HepG2 (cell line): ENCODE data around the gene FUT4. TPM values are rescaled to one million over a fixed set of nuclear protein-coding genes. Genes with fewer than 3 reads are reported as not detected.

Experiments used
- ATAC-seq: fragments of 200-7000 bp; cut with Tn5 transposase; 3 replicates; pipeline ENCODE4 v1.9.1; 2020; ENCODE audit warnings: mild to moderate bottlenecking, moderate library complexity
- BruUV-seq: library from RNA; stranded (reverse); fragments of 400-500 nt; replicated peaks from 2 replicates; lab custom pipeline; 2021; lab: Mats Ljungman, UMichigan
- CTCF ChIA-PET: fragments of 300-600 bp; formaldehyde crosslinking; extraction: SDS; loops from one replicate; lab custom pipeline; 2021; ENCODE audit warnings: low total read pairs, inconsistent platforms, low intra/inter-chr PET ratio; lab: Yijun Ruan, JAX
- POLR2A ChIA-PET: fragments of 350-600 bp; sonication (Branson Sonifier 250); formaldehyde crosslinking; loops from one replicate; lab custom pipeline; 2020; ENCODE audit warnings: antibody characterized with exemption, inconsistent platforms; lab: Yijun Ruan, JAX
- DNase-seq: peaks from one replicate; pipeline ENCODE4 v3.0.0-alpha.2; 2015; ENCODE audit warnings: low spot score
- FAIRE-seq: peaks from 3 replicates; lab custom pipeline; 2011; peaks lifted over from hg19 to GRCh38; lab: Jason Lieb, UNC
- H2AFZ ChIP-seq: one replicate; pipeline ENCODE4 v1.6.1; 2011; ENCODE audit warnings: low read length, inconsistent platforms
- H3K27ac ChIP-seq: fragments of 300-600 bp; 3 replicates; pipeline ENCODE4 v1.8.0; 2011; ENCODE audit warnings: mixed run types, mild to moderate bottlenecking, mixed read lengths, low read length, inconsistent platforms; ENCODE audit not compliant: insufficient read depth; ENCODE audit errors: extremely low read length
- H3K27me3 ChIP-seq, 2 experiments: fragments of 200-600 bp in 1 of 2; 2 replicates in 1 of 2; 3 replicates in 1 of 2; pipeline versions ENCODE4 v1.6.0 to v1.8.0; 2011; ENCODE audit warnings: low read length in 2 of 2, mild to moderate bottlenecking in 2 of 2, moderate library complexity in 2 of 2, inconsistent platforms in 1 of 2; ENCODE audit not compliant: insufficient read depth in 2 of 2, control insufficient read depth in 1 of 2
- H3K36me3 ChIP-seq, 2 experiments: fragments of 200-600 bp in 1 of 2; replicated peaks in 1 of 2; 2 replicates in 1 of 2; 3 replicates in 1 of 2; pipeline versions ENCODE4 v1.5.1 to v1.8.0; 2011; ENCODE audit warnings: low read length in 2 of 2, inconsistent platforms in 1 of 2; ENCODE audit not compliant: insufficient read depth in 2 of 2, control insufficient read depth in 1 of 2
- H3K4me1 ChIP-seq: 2 replicates; pipeline ENCODE4 v1.5.1; 2012; ENCODE audit warnings: low read length, inconsistent platforms; ENCODE audit not compliant: insufficient read depth
- H3K4me2 ChIP-seq: 2 replicates; pipeline ENCODE4 v1.6.0; 2011; ENCODE audit warnings: low read depth, low read length, inconsistent platforms
- H3K4me3 ChIP-seq, 3 experiments: fragments of 200-600 bp in 1 of 3; sonication (generic), shearing (Covaris generic) in 1 of 3; replicated peaks in 1 of 3; 2 replicates each; pipeline ENCODE4 v1.5.1; 2011 to 2016; ENCODE audit warnings: low read length in 3 of 3, inconsistent platforms in 2 of 3, low read depth in 2 of 3, mild to moderate bottlenecking in 2 of 3, control low read depth in 1 of 3, mixed read lengths in 1 of 3; ENCODE audit not compliant: insufficient read depth in 1 of 3
- H3K79me2 ChIP-seq: one replicate; pipeline ENCODE4 v1.6.1; 2011; ENCODE audit warnings: low read length, inconsistent platforms; ENCODE audit not compliant: insufficient read depth
- H3K9ac ChIP-seq: 2 replicates; pipeline ENCODE4 v1.6.0; 2011; ENCODE audit warnings: mild to moderate bottlenecking, low read depth, low read length, inconsistent platforms; ENCODE audit not compliant: insufficient read depth
- H3K9me3 ChIP-seq: 2 replicates; pipeline ENCODE4 v1.5.1; 2012; ENCODE audit warnings: mild to moderate bottlenecking, low read length
- H4K20me1 ChIP-seq: 2 replicates; pipeline ENCODE4 v1.6.0; 2011; ENCODE audit warnings: inconsistent platforms, mild to moderate bottlenecking, low read length, moderate library complexity; ENCODE audit not compliant: insufficient read depth
- ATF5 ChIP-seq: sonication (generic); formaldehyde crosslinking; IDR thresholded peaks from 2 replicates; pipeline ENCODE4 v1.4.0; 2020; ENCODE audit warnings: mild to moderate bottlenecking, low read depth, missing genetic modification reagents
- MBNL3 ChIP-seq: fragments of 250-450 bp; sonication (Bioruptor Pico); conservative IDR thresholded peaks from 2 replicates; pipeline ENCODE4 v1.8.0; 2022; ENCODE audit warnings: mild to moderate bottlenecking, inconsistent platforms
- ZSCAN29 ChIP-seq: sonication (generic); formaldehyde crosslinking; conservative IDR thresholded peaks from 2 replicates; pipeline ENCODE4 v1.4.0; 2020; ENCODE audit warnings: mild to moderate bottlenecking, missing genetic modification reagents
- WGBS: methylation state at CpG from one replicate; pipeline ENCODE4 v1.1.6; 2017; ENCODE audit warnings: low lambda C conversion rate; 5-methylcytosine and 5-hydroxymethylcytosine counted together
- in situ Hi-C: cut with HindIII; loops from 2 replicates; pipeline ENCODE4 v1.10.0; 2017; ENCODE audit warnings: low pct_unique_long_range_greater_than_20kb; ENCODE audit not compliant: extremely low pct_ligation_motif_present
- intact Hi-C: fragments of 100-400 bp; cut with micrococcal nuclease; formaldehyde crosslinking; loops from one replicate; pipeline ENCODE4 v1.10.0; 2022; ENCODE audit not compliant: unreplicated experiment
- polyA plus RNA-seq, 8 experiments: library from polyadenylated mRNA; depleted of rRNA in 3 of 8; stranded (reverse) in 7 of 8; unstranded in 1 of 8; fragments of >200 nt; fragmentation: Illumina TruSeq in 4 of 8; extraction: Trizol in 4 of 8; gene quantifications; 2 replicates each; pipeline versions ENCODE4 v1.2.1 to v1.2.3, GENCODE V29; 2011 to 2016; ENCODE audit warnings: low read depth in 4 of 8, missing spikeins in 1 of 8, mixed read lengths in 1 of 8; ENCODE audit not compliant: insufficient read depth in 1 of 8
- total RNA-seq, 5 experiments: library from RNA; depleted of rRNA; stranded (reverse); fragments of >200 nt; fragmentation: Illumina TruSeq; extraction: Trizol; gene quantifications; 2 replicates each; pipeline ENCODE4 v1.2.3, GENCODE V29; 2016; ENCODE audit warnings: low read depth in 1 of 5
- TF ChIP-seq, protein P1 (sequence below): sonication (generic); formaldehyde crosslinking; IDR thresholded peaks from 2 replicates; pipeline ENCODE4 v1.4.0; 2020; ENCODE audit warnings: missing genetic modification reagents; ENCODE audit errors: not compliant biosample characterization
- TF ChIP-seq, protein P2 (sequence below): IDR thresholded peaks from 2 replicates; pipeline ENCODE4 v1.6.1; 2012; ENCODE audit warnings: inconsistent platforms

The FUT4 gene
- total and polyA plus RNA-seq, 2 of the 13 experiments (the other 11 are each of a cell fraction or from before 2014, with no cell fraction given), result 0.28 to 0.60 TPM

GRCh38 chr11:94532211-94532610 is 11.5 kb upstream of the FUT4 start:
- H3K27ac ChIP-seq, result no peak overlapping the region
- TF ChIP-seq ATF5, result no peak
- TF ChIP-seq, protein P1, sequence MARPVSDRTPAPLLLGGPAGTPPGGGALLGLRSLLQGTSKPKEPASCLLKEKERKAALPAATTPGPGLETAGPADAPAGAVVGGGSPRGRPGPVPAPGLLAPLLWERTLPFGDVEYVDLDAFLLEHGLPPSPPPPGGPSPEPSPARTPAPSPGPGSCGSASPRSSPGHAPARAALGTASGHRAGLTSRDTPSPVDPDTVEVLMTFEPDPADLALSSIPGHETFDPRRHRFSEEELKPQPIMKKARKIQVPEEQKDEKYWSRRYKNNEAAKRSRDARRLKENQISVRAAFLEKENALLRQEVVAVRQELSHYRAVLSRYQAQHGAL, result no peak
- no peak for TF ChIP-seq MBNL3 (CRISPR knock-in tag)
- TF ChIP-seq, all 625 proteins: peak for 0
- 30% methylated on average over 3 of the region's 3 CpGs for WGBS

GRCh38 chr11:94533206-94533605 is 10.5 kb upstream of the FUT4 start:
- Histone ChIP-seq H3K9ac (no peak overlapping the region), H3K27me3 (0 out of 5 replicates have a peak, but pooled peaks cover 0 to 2% of the 10 kb centered on the region in 2 experiments), H3K36me3 (no peaks in the 10 kb centered on the region), H3K27ac (no peak overlapping the region), H2AFZ (no peak overlapping the region), H3K9me3 (no peaks in the 10 kb centered on the region), H3K4me2 (no peak overlapping the region), H3K4me3 (no peak overlapping the region), H4K20me1 (no peaks in the 10 kb centered on the region), H3K79me2 (no peaks in the 10 kb centered on the region), H3K4me1 (no peaks in the 10 kb centered on the region)
- ChIA-PET POLR2A (no interaction called here), CTCF (no interaction called here)
- intact Hi-C loops, result no loop called here
- 74% methylated on average over 1 of the region's 1 CpG for WGBS
- in situ Hi-C loops, result no loop called here
- no TSS peak for BruUV-seq
- no peak for DNase-seq
- FAIRE-seq, result no peak
- TF ChIP-seq, protein P2, sequence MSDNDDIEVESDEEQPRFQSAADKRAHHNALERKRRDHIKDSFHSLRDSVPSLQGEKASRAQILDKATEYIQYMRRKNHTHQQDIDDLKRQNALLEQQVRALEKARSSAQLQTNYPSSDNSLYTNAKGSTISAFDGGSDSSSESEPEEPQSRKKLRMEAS, result no peak
- no peak for TF ChIP-seq ZSCAN29
- no peak for ATAC-seq

More at GRCh38 chr11:94532211-94532610, 11.5 kb upstream of the FUT4 start:
- H2AFZ ChIP-seq, result no peak overlapping the region
- H3K9me3 ChIP-seq, result no peaks in the 10 kb centered on the region
- FAIRE-seq (no peak), ATAC-seq (no peak), DNase-seq (no peak)
- H3K27me3 ChIP-seq, result 0 out of 5 replicates have a peak, but pooled peaks cover 0 to 2% of the 10 kb centered on the region in 2 experiments
- no peaks in the 10 kb centered on the region for H3K36me3 ChIP-seq
- intact Hi-C loops (no loop called here), in situ Hi-C loops (no loop called here)
- H3K4me1 ChIP-seq, result no peaks in the 10 kb centered on the region
- no TSS peak for BruUV-seq
- ChIA-PET CTCF (no interaction called here), POLR2A (no interaction called here)
- no peaks in the 10 kb centered on the region for H4K20me1 ChIP-seq
- no peak overlapping the region for H3K4me3 ChIP-seq
- H3K9ac ChIP-seq, result no peak overlapping the region
- no peak overlapping the region for H3K4me2 ChIP-seq
- no peaks in the 10 kb centered on the region for H3K79me2 ChIP-seq
